Ammon's horn (tissue), 1 donor: ENCODE measurements around the gene IMMP2L.
A peak's percentile ranks its signal among the peaks of the same experiment; 100 is the strongest.
"Not testable (repeated sequence)": the region's sequence is repeated elsewhere in the genome, so short reads cannot be mapped to it uniquely, and the experiment has no call there.

Experiments used
- DNase-seq: peaks from one replicate; pipeline ENCODE4 v3.0.0-alpha.2; 2016; ENCODE audit warnings: low spot score

The IMMP2L gene

DNA sequence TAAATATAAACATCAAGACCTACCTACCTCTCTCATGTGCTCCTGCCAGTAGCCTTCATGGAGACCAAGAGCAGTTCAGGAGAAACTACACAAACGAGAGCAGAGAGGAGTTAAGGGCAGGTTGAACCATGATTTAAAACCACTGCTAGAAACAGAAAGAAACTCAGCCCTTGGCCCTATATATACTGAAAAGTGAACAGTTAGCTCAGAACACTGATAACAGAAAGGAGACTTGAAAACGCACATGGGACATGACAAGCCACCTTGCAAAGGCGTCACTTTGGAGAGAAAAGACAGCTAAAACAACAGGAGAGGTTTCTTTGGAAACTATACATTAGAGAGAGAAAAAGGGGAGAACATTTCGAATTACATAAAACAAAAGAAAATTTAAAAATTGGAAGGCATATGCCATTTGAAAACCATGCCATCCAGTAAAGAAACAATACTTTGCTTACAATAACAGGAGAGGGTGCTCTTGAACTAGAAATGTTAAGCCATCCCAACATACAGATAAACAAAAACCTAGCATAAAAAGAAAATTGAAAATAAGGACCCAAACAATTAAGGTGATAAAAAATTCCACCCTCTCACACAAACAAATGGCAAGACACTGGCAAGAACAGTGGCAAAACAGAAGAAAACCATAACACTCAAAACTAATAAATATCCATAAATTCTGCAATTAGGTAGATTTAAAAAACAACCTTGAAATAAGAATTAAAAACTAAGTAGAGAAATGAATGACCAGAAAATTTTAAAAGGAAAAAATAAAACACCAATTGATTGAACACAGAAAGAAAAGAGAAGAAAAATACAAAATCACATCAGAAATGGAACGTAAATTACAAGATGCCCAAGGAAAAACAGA is 232.7 kb downstream of the IMMP2L start:
- no peak for DNase-seq

GRCh38 chr7:111328487-111328886 is 233.8 kb downstream of the IMMP2L start:
- DNase-seq = no peak

GRCh38 chr7:111324776-111325175 is 237.5 kb downstream of the IMMP2L start:
- DNase-seq = peak; percentile 4

DNA sequence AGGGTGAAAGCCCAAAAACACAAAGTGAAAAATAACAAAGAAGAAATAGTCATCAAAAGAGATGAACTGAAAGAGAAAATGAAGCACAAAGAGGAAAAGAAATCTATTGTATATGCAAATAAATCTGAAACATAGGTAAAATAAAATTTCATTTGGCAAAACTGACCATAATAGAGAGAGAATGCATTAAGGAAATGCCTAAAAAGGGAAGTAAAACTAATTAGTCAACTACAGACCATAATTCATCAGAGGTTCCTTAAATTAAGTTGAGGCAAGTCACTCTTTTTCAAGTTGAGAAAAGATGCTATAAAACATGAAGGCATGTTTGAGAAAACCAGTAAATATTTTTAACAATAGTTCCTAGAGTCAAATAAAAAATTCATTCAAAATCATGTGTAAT is 238.1 kb downstream of the IMMP2L start:
- DNase-seq = no peak

DNA sequence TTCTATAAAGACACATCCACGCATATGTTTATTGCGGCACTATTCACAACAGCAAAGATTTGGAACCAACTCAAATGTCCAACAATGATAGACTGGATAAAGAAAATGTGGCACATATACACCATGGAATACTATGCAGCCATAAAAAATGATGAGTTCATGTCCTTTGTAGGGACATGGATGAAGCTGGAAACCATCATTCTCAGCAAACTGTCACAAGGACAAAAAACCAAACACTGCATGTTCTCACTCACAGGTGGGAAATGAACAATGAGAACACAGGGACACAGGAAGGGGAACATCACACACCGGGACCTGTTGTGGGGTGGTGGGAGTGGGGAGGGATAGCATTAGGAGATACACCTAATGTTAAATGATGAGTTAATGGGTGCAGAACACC is 238.6 kb downstream of the IMMP2L start:
- not testable (repeated sequence) for DNase-seq

DNA sequence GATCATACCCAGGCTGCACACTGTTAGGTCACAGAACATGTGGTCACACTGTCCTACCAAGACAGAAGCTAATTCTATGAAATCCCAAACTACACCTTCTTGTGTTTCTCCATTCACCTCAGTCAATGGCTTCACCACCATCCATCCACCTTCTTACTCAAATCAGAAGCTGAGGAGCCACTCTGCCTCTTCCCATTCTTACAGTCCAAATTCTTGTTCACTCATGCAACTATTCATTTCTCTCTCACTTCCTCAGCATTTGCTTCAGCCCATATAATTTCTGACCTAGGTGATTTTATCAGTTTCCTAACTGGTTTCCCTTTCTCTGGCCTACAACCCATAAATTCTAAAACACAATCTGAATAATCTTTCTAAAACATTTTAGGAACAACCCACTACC is 242.2 kb downstream of the IMMP2L start:
- DNase-seq = no peak

DNA sequence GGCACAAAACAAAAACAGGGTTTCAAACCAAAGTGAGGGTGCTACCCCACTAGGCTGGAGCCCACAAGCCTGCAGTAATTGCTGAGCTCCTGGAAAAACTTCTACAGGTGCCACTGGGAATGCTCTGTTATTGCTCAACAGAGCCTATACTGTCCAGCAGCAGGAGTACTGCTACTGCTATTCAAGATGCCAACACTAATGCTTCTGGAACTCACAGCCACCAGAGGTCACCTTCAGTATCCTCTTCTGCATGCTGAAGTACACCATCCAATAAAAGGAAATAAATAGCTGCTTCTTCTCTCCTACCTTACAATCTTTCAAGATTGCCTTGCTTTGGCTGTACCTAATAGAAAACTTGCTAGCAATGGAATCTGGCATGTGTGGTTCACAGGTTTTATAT is 249.3 kb downstream of the IMMP2L start:
- no peak for DNase-seq

GRCh38 chr7:111308691-111309090 is 253.6 kb downstream of the IMMP2L start:
- no peak for DNase-seq

GRCh38 chr7:111301891-111302290 is 260.4 kb downstream of the IMMP2L start:
- DNase-seq = no peak

DNA sequence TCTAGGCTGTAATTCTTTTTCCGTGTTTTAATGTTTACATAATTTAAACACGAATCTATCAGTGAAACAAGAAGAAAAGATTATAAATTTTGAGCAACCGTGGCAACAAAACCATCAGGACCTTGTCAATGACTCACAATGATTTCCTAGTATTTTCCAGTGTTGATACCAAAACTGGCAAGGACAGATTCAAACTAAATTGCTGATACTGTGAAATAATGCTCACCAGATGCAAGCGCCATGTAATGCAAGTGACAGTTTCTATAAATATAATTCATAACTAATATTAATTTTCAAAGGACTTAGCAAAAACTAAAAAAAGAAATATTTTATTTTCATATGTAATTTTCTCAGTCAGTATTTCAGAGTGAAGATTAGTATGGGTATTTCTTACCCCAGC is 267.8 kb downstream of the IMMP2L start:
- DNase-seq = no peak

GRCh38 chr7:111292026-111292470 is 270.2 kb downstream of the IMMP2L start:
- DNase-seq = no peak

DNA sequence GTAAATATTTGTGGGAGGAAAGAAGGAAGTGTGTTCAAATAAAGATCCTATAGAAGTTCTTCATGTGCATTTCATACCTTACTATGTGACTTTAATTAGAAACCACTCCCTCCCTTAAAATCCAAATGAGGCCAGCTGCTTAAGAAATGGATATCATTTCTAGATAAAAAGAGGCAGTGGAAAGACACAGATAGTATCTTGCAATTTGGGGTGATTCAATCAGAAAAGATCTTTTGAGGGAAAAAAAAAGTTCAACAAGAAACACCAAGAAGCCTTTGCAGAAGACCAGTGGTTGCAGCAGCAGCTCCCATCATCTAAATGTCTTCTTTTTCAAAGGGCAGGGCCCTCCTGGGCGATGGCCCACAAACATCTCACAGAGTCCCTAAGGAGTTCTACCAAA is 271.3 kb downstream of the IMMP2L start:
- DNase-seq = no peak

DNA sequence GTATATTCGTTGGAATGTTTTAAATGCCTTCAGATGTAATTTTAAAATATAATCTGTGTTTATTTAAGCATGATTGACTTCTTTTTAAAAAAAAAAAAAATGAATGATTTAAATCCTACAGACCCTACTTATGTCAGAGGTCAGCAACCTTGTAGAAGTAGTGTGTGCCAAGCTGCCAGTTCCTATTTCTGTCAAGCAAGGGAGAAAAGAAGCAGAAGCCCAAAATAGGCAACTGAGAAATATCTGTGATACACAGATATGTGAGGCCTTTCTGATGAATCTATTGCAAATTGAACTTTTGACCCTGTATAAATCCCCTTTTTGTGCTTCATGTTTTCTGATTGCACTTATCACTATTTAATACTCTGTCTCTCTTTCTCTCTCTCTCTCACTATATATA is 271.9 kb downstream of the IMMP2L start:
- DNase-seq = no peak

GRCh38 chr7:111288441-111288840 is 273.9 kb downstream of the IMMP2L start:
- DNase-seq = not testable (repeated sequence)

DNA sequence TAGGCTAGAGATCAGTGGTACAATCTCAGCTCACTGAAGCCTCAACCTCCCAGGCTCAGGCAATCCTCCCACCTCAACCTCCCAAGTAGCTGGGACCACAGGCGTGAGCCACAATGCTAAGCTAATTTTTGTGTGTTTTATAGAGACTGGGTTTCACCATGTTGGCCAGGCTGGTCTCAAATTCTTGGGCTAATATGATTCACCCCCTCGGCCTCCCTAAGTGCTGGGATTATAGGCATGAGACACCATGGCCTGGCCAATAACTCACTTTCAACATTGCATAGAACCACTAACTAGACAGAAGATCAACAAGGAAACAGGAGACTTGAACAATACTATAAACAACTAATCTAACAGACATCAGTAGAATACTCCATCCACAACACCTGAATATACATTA is 279.7 kb downstream of the IMMP2L start:
- DNase-seq = no peak

DNA sequence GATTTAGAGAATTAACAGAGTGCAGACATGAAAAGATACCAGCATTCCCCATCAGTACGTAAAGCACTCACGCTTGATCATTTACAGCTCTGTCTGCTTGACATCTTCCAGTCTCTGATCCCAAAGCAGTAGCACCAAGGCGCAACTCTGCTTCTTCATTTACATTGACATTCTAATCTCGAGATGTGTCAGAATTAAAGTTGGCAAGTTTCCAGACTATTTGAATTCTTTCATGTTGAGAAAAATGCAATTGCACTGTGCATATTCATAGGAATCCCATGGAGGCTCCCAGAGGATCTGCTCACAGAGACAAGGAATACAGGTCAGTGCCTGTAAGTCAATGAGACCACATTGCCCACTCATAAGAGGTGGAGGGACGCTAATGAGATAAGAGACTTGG is 287.4 kb downstream of the IMMP2L start:
- DNase-seq = no peak

- no peak for DNase-seq
Observed at GRCh38 chr7:111272092-111272491, 290.2 kb downstream of the IMMP2L start.

DNA sequence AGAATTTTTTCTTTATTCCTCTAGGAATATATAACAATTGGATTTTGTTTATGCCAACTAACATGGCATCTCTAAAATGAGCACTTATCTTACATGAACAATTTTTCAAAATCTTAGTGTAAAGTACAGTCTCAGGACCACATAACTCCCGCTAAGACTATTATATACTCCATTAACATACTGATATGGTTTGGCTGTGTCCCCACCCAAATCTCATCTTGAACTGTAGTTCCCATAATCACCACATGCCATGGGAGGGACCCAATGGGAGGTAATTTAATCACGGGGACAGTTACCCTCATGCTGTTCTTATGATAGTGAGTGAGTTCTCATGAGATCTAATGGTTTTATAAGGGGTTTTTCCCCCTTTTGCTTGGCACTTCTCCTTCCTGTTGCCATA is 291.5 kb downstream of the IMMP2L start:
- not testable (repeated sequence) for DNase-seq

GRCh38 chr7:111268941-111269340 is 293.4 kb downstream of the IMMP2L start:
- no peak for DNase-seq

DNA sequence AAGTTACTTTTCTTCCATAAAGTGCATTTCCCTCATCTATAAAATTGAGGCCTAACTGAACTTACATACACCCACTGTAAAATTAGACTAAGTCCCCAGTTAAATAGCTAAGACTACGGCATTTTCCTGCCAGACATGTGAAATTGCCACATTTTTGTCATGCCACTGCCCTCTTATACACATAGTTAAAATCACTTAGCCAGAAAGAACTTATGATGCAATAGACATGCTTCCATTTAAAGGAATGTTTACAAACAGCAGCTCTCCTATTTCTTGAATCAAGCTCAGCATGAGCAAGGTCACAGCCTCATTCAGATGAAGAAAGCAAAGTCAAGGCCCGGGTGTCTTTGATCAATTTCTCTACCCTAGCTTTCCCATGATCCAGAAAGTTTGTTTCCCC is 295.7 kb downstream of the IMMP2L start:
- DNase-seq = no peak

- DNase-seq = no peak
Observed at GRCh38 chr7:111265394-111265793, 296.9 kb downstream of the IMMP2L start.

- DNase-seq = no peak
Observed at GRCh38 chr7:111264981-111265380, 297.3 kb downstream of the IMMP2L start.

- no peak for DNase-seq
Observed at GRCh38 chr7:111264111-111264868, 298.0 kb downstream of the IMMP2L start.
